Posterior vena cava (tissue), 2 donors: ENCODE data around the gene EIF4G3. TPM values are rescaled to one million over a fixed set of nuclear protein-coding genes. Genes with fewer than 3 reads are reported as not detected.
"Not testable (repeated sequence)": the region's sequence is repeated elsewhere in the genome, so short reads cannot be mapped to it uniquely, and the experiment has no call there.

Source experiments
- DNase-seq: peaks from one replicate; pipeline ENCODE4 v3.0.0-alpha.2; 2020; ENCODE audit warnings: low spot score
- intact Hi-C, 2 donors: fragments of 100-400 bp; cut with DNase I; formaldehyde crosslinking; loops; one replicate each; pipeline versions ENCODE4 v1.14.1 to v1.14.2; 2022 to 2023
- total RNA-seq, 2 donors: library from RNA; stranded (reverse); fragmentation: NEBNext Ultra II Directional; extraction: Animal tissue kit (Norgen Biotek cat#: 25700); gene quantifications; one replicate each; pipeline ENCODE4 v1.2.1, GENCODE V29; 2021
- donor health status: DM: yes; HTN: yes; CAD: no.
- donor health status: DM: yes; HTN: yes; CAD: no.

The EIF4G3 gene
- total RNA-seq, 2 donors from 2014 or later = 54.7 to 56.6 TPM

GRCh38 chr1:21093271-21093958 lies 83.3 kb downstream of the EIF4G3 start:
- intact Hi-C loops, DNase-seq: not testable (repeated sequence)

GRCh38 chr1:21092545-21092944 lies 84.2 kb downstream of the EIF4G3 start:
- DNase-seq, intact Hi-C loops: not testable (repeated sequence)

GRCh38 chr1:21091053-21091690 lies 85.5 kb downstream of the EIF4G3 start:
- intact Hi-C loops, DNase-seq: not testable (repeated sequence)

- intact Hi-C loops = no loop called here
- DNase-seq = no peak
These were observed 86.2 kb downstream of the EIF4G3 start for GRCh38 chr1:21090463-21090862.

- no peak for DNase-seq
- intact Hi-C loops = loop anchor here in 1 of 2 donors (10.0 kb wide), 1 partner anchor 75 kb away; no protein-coding TSS in a partner anchor
These were observed 87.0 kb downstream of the EIF4G3 start for GRCh38 chr1:21089731-21090130.

- DNase-seq = no peak
- intact Hi-C loops = loop anchor here in 1 of 2 donors (10.0 kb wide), 1 partner anchor 76 kb away; no protein-coding TSS in a partner anchor
These were observed 87.4 kb downstream of the EIF4G3 start for GRCh38 chr1:21089299-21089698.

GRCh38 chr1:21084111-21084810 lies 92.4 kb downstream of the EIF4G3 start:
- intact Hi-C loops = loop anchor here (5.0 to 10.0 kb wide), 2 partner anchors 81 to 287 kb away; no protein-coding TSS in a partner anchor

GRCh38 chr1:21082073-21082472 lies 94.6 kb downstream of the EIF4G3 start:
- no peak for DNase-seq
- intact Hi-C loops = loop anchor here (5.0 to 10.0 kb wide), 2 partner anchors 83 to 285 kb away; no protein-coding TSS in a partner anchor

More at GRCh38 chr1:21084111-21084810, 92.4 kb downstream of the EIF4G3 start:
- DNase-seq = no peak

GRCh38 chr1:21077085-21077484 lies 99.6 kb downstream of the EIF4G3 start:
- no peak for DNase-seq
- intact Hi-C loops = no loop called here

GRCh38 chr1:21072721-21073120 lies 104.0 kb downstream of the EIF4G3 start:
- DNase-seq = no peak
- intact Hi-C loops = loop anchor here in 1 of 2 donors (5.0 kb wide), 1 partner anchor 1160 kb away; no protein-coding TSS in a partner anchor

- intact Hi-C loops = no loop called here
- no peak for DNase-seq
These were observed 107.1 kb downstream of the EIF4G3 start for GRCh38 chr1:21069549-21069948.

- intact Hi-C loops = no loop called here
- no peak for DNase-seq
These were observed 107.8 kb downstream of the EIF4G3 start for GRCh38 chr1:21068937-21069336.

- DNase-seq = no peak
- intact Hi-C loops = no loop called here
These were observed 109.0 kb downstream of the EIF4G3 start for GRCh38 chr1:21067551-21068227.

- intact Hi-C loops = no loop called here
These were observed 110.2 kb downstream of the EIF4G3 start for GRCh38 chr1:21066356-21067012.

GRCh38 chr1:21065851-21066250 lies 110.8 kb downstream of the EIF4G3 start:
- intact Hi-C loops = no loop called here
- no peak for DNase-seq

More at GRCh38 chr1:21066356-21067012, 110.2 kb downstream of the EIF4G3 start:
- no peak for DNase-seq

GRCh38 chr1:21064057-21064456 lies 112.6 kb downstream of the EIF4G3 start:
- no peak for DNase-seq
- intact Hi-C loops = no loop called here

GRCh38 chr1:21060523-21060922 lies 116.2 kb downstream of the EIF4G3 start:
- DNase-seq = no peak
- intact Hi-C loops = no loop called here

- intact Hi-C loops = no loop called here
- DNase-seq = no peak
These were observed 117.7 kb downstream of the EIF4G3 start for GRCh38 chr1:21059021-21059420.
